K562 (cell line): Measurements from ENCODE around the gene MVB12B. TPM values are rescaled to one million over a fixed set of nuclear protein-coding genes. Genes with fewer than 3 reads are reported as not detected.

Source experiments
- ATAC-seq: fragments of 200-7000 bp; cut with Tn5 transposase; 3 replicates; pipeline ENCODE4 v1.9.1; 2020; ENCODE audit warnings: moderate library complexity
- BruUV-seq: library from RNA; stranded (reverse); fragments of 400-500 nt; replicated peaks from 2 replicates; lab custom pipeline; 2021; lab: Mats Ljungman, UMichigan
- CTCF ChIA-PET: fragments of 300-600 bp; formaldehyde crosslinking; extraction: SDS; loops from one replicate; lab custom pipeline; 2021; ENCODE audit warnings: low intra/inter-chr PET ratio; lab: Yijun Ruan, JAX
- POLR2A ChIA-PET: fragments of 300-600, 350-650 bp; sonication (Branson Sonifier 250); formaldehyde crosslinking; extraction: SDS; loops from one replicate; lab custom pipeline; 2021; ENCODE audit warnings: antibody characterized with exemption, inconsistent platforms; lab: Yijun Ruan, JAX
- DNase-seq, 4 experiments: peaks; one replicate each; pipeline versions ENCODE4 v3.0.0 to v3.0.0-alpha.2; 2011 to 2018; ENCODE audit warnings: low spot score in 3 of 4, mixed read lengths in 3 of 4; ENCODE audit errors: extremely low read depth in 1 of 4
- FAIRE-seq: peaks from 2 replicates; lab custom pipeline; 2011; peaks lifted over from hg19 to GRCh38; lab: Jason Lieb, UNC
- H2AFZ ChIP-seq: 2 replicates; pipeline ENCODE4 v1.6.0; 2011; ENCODE audit warnings: low read depth, low read length, control low read depth, inconsistent platforms
- H3K27ac ChIP-seq: fragments of 200-600 bp; 3 replicates; pipeline ENCODE4 v1.8.0; 2011; ENCODE audit warnings: low read depth, mild to moderate bottlenecking, control low read depth, inconsistent platforms, low read length, moderate library complexity, mixed read lengths; ENCODE audit errors: extremely low read depth
- H3K27me3 ChIP-seq, 2 experiments: fragments of 300-600 bp in 1 of 2; 2 replicates in 1 of 2; 3 replicates in 1 of 2; pipeline versions ENCODE4 v1.6.0 to v1.8.0; 2011; ENCODE audit warnings: inconsistent platforms in 2 of 2, low read length in 2 of 2, mild to moderate bottlenecking in 1 of 2, mixed read lengths in 1 of 2, moderate library complexity in 1 of 2; ENCODE audit not compliant: control insufficient read depth in 2 of 2, insufficient read depth in 2 of 2
- H3K36me3 ChIP-seq: fragments of 300-600 bp; 3 replicates; pipeline ENCODE4 v1.8.0; 2011; ENCODE audit warnings: mild to moderate bottlenecking, low read length, inconsistent platforms; ENCODE audit not compliant: control insufficient read depth, insufficient read depth
- H3K4me1 ChIP-seq, 2 experiments: fragments of 200-600 bp in 1 of 2; replicated peaks in 1 of 2; 2 replicates in 1 of 2; 3 replicates in 1 of 2; pipeline versions ENCODE4 v1.5.1 to v1.8.0; 2011; ENCODE audit warnings: inconsistent platforms in 2 of 2, low read length in 2 of 2, mild to moderate bottlenecking in 1 of 2, mixed read lengths in 1 of 2, moderate library complexity in 1 of 2; ENCODE audit not compliant: control insufficient read depth in 2 of 2, insufficient read depth in 2 of 2
- H3K4me2 ChIP-seq: 2 replicates; pipeline ENCODE4 v1.6.1; 2011; ENCODE audit warnings: low read length, control low read depth, inconsistent platforms, mixed read lengths; ENCODE audit not compliant: insufficient read depth
- H3K4me3 ChIP-seq: fragments of 200-600 bp; sonication (generic), shearing (Covaris generic); 2 replicates; pipeline ENCODE4 v1.5.1; 2016; ENCODE audit warnings: control low read depth, inconsistent platforms
- H3K79me2 ChIP-seq: fragments of 200-600 bp; 3 replicates; pipeline ENCODE4 v1.8.0; 2011; ENCODE audit warnings: low read length, inconsistent platforms; ENCODE audit not compliant: control insufficient read depth, insufficient read depth
- H3K9ac ChIP-seq, 2 experiments: 2 replicates each; pipeline versions ENCODE4 v1.6.0 to v1.6.1; 2011; ENCODE audit warnings: low read depth in 2 of 2, low read length in 2 of 2, control low read depth in 1 of 2, inconsistent platforms in 1 of 2, mild to moderate bottlenecking in 1 of 2, mixed read lengths in 1 of 2; ENCODE audit not compliant: insufficient read depth in 1 of 2
- H3K9me1 ChIP-seq: one replicate; pipeline ENCODE4 v1.6.0; 2011; ENCODE audit warnings: inconsistent platforms, mild to moderate bottlenecking, low read length, moderate library complexity; ENCODE audit not compliant: control insufficient read depth, insufficient read depth
- H3K9me3 ChIP-seq: replicated peaks from 2 replicates; pipeline ENCODE4 v1.5.1; 2011; ENCODE audit warnings: low read depth, low read length, inconsistent platforms; ENCODE audit not compliant: control insufficient read depth, insufficient read depth
- H4K20me1 ChIP-seq: replicated peaks from 2 replicates; pipeline ENCODE4 v1.6.1; 2011; ENCODE audit warnings: low read length, inconsistent platforms, mixed read lengths; ENCODE audit not compliant: control insufficient read depth, insufficient read depth
- CHD4 ChIP-seq: fragments of 200-600 bp; sonication (generic); IDR thresholded peaks from 3 replicates; pipeline ENCODE4 v1.6.1; 2012; ENCODE audit warnings: low read depth, mild to moderate bottlenecking, mixed read lengths, low read length, inconsistent platforms; ENCODE audit not compliant: insufficient read depth, insufficient replicate concordance, poor library complexity, severe bottlenecking
- GATAD2A ChIP-seq: fragments of 450-650 bp; IDR thresholded peaks from 2 replicates; pipeline ENCODE4 v1.6.1; 2017
- KDM4B ChIP-seq, 2 experiments: fragments of 450-650 bp in 1 of 2; sonication (generic) in 1 of 2; IDR thresholded peaks; 2 replicates each; pipeline ENCODE4 v1.6.1; 2016 to 2017; ENCODE audit warnings: borderline replicate concordance in 2 of 2, antibody characterized with exemption in 1 of 2, low read depth in 1 of 2, mild to moderate bottlenecking in 1 of 2
- KLF6 ChIP-seq: fragments of 250-450 bp; sonication (Bioruptor Pico); IDR thresholded peaks from 2 replicates; pipeline ENCODE4 v1.4.0; 2020; ENCODE audit warnings: mild to moderate bottlenecking, moderate library complexity, borderline replicate concordance
- LARP7 ChIP-seq: fragments of 450-650 bp; IDR thresholded peaks from 2 replicates; pipeline ENCODE4 v1.6.1; 2016
- POLR2G ChIP-seq: fragments of 200-400 bp; formaldehyde crosslinking; IDR thresholded peaks from 2 replicates; pipeline ENCODE4 v1.6.1; 2017; ENCODE audit warnings: low read depth, mild to moderate bottlenecking, antibody characterized with exemption, low read length, moderate library complexity
- SRF ChIP-seq, 2 experiments: fragments of 250-450, 450-650 bp in 1 of 2; sonication (Bioruptor Pico) in 1 of 2; sonication (generic) in 1 of 2; formaldehyde crosslinking; IDR thresholded peaks; 2 replicates each; pipeline versions ENCODE4 v1.5.0 to v1.5.1; 2020 to 2022; ENCODE audit warnings: mild to moderate bottlenecking in 1 of 2, missing genetic modification reagents in 1 of 2
- ZNF766 ChIP-seq: fragments of 200-800 bp; sonication (Bioruptor generic); conservative IDR thresholded peaks from 2 replicates; pipeline ENCODE4 v1.6.1; 2016; ENCODE audit warnings: missing genetic modification characterization, missing compliant biosample characterization
- ZNF77 ChIP-seq: fragments of 250-450 bp; sonication (Bioruptor Pico); IDR thresholded peaks from 2 replicates; pipeline ENCODE4 v1.5.0; 2020
- ZNF785 ChIP-seq: fragments of 250-450 bp; sonication (Bioruptor Pico); IDR thresholded peaks from 2 replicates; pipeline ENCODE4 v1.4.0; 2020; ENCODE audit warnings: mild to moderate bottlenecking
- WGBS: fragments of 100-300 bp; shearing (Covaris generic); methylation state at CpG from one replicate; pipeline ENCODE4 v1.1.6; 2016; ENCODE audit warnings: low coverage, mixed read lengths; ENCODE audit not compliant: insufficient coverage; ENCODE audit errors: missing lambda C conversion rate; 5-methylcytosine and 5-hydroxymethylcytosine counted together
- in situ Hi-C: fragments of 300-500 bp; cut with MboI; formaldehyde crosslinking; loops from 4 replicates; pipeline ENCODE4 v1.15.0; 2018; ENCODE audit warnings: inconsistent platforms, mixed read lengths
- intact Hi-C: fragments of 100-400 bp; cut with micrococcal nuclease; formaldehyde crosslinking; loops from 2 replicates; pipeline ENCODE4 v1.14.2; 2022
- polyA plus RNA-seq, 8 experiments: library from polyadenylated mRNA; depleted of rRNA in 4 of 8; stranded (reverse) in 5 of 8; unstranded in 3 of 8; fragments of >200 nt; fragmentation: Nextera tagmentation in 2 of 8; fragmentation: Illumina TruSeq in 1 of 8; extraction: Ambion mirVana in 2 of 8; extraction: Trizol in 1 of 8; gene quantifications; 2 replicates each; pipeline versions ENCODE4 v1.2.1 to v1.2.3, GENCODE V29; 2011 to 2014; ENCODE audit warnings: inconsistent platforms in 1 of 8, missing spikeins in 1 of 8
- total RNA-seq, 7 experiments: library from RNA; depleted of rRNA in 6 of 7; stranded (reverse); fragments of >200 nt in 6 of 7; fragmentation: Illumina TruSeq in 2 of 7; extraction: Trizol in 2 of 7; gene quantifications; 2 replicates each; pipeline versions ENCODE4 v1.2.1 to v1.2.3, GENCODE V29; 2011 to 2021; ENCODE audit warnings: low replicate concordance in 1 of 7
- TF ChIP-seq, protein P1 (sequence below): sonication (generic); formaldehyde crosslinking; IDR thresholded peaks from 2 replicates; pipeline ENCODE4 v1.8.0; 2022; ENCODE audit warnings: missing genetic modification reagents, mild to moderate bottlenecking, borderline replicate concordance
- TF ChIP-seq, protein P2 (sequence below): fragments of 450-650 bp; formaldehyde crosslinking; IDR thresholded peaks from 2 replicates; pipeline ENCODE4 v1.4.0; 2022; ENCODE audit warnings: missing genetic modification characterization
- TF ChIP-seq, protein P3 (sequence below): fragments of 250-450 bp; sonication (Bioruptor Pico); IDR thresholded peaks from 2 replicates; pipeline ENCODE4 v1.8.0; 2021; ENCODE audit warnings: mild to moderate bottlenecking, moderate library complexity

Gene MVB12B
- total and polyA plus RNA-seq, 9 of the 15 experiments (the other 6 are each of a cell fraction or from before 2014, with no cell fraction given), result not detected

DNA sequence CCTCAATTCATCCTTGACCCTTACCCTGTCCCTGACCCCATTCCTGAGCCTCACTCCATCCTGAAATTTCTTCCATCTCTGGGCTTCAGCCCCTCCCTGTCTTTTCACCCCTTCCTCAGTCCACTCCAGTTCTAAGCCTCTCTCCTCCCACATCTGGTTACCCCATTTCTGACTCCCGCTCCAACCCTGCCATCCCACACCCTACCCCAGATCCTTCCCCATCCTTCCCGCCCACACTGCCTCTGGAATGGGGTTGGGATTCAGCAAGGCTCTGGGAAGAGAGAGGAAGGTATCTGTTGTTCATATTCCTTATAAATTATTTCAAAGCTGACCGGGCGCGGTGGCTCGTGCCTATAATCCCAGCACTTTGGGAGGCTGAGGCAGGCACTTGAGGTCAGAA lies 29.9 kb upstream of the MVB12B start (continued):
- TF ChIP-seq, protein P1, sequence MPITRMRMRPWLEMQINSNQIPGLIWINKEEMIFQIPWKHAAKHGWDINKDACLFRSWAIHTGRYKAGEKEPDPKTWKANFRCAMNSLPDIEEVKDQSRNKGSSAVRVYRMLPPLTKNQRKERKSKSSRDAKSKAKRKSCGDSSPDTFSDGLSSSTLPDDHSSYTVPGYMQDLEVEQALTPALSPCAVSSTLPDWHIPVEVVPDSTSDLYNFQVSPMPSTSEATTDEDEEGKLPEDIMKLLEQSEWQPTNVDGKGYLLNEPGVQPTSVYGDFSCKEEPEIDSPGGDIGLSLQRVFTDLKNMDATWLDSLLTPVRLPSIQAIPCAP (CRISPR knock-in tag), result no peak
- TF ChIP-seq LARP7, result no peak
- TF ChIP-seq SRF (CRISPR knock-in tag; IDR thresholded peaks at IDR 0.05), result no peak

DNA sequence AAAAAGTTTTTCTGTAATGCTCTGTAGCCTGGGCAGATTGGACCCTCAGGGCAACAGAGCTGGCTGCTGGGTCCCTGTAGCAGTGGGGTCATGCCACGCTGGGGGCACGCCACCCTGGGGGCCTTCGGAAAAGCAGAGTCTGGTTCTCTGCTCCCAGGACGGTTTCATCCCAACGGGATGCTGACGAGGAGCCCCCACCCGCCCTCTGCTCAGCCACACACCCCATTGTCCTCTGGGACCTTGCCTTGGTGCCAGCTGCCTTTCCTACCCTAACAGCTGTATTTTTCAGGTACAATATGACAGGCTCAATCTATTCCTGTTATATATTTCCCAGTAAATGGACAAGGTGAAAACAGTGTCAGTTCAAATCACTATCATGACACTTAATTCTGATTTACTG lies 29.0 kb upstream of the MVB12B start:
- no peak overlapping the region for H2AFZ ChIP-seq
- H3K9ac ChIP-seq, result no peak overlapping the region
- intact Hi-C loops (no loop called here), in situ Hi-C loops (no loop called here)
- POLR2A ChIA-PET, result no interaction called here
- 2% methylated on average over 7 of the region's 7 CpGs for WGBS
- H3K27ac ChIP-seq, result no peak overlapping the region
- H3K79me2 ChIP-seq, result no peaks in the 10 kb centered on the region
- no peak overlapping the region for H3K4me2 ChIP-seq
- H3K27me3 ChIP-seq, result peaks cover 0 to 22% of the 10 kb centered on the region in 2 experiments; a peak in 3 of 5 replicates
- no peak for DNase-seq
- FAIRE-seq, result no peak
- no peaks in the 10 kb centered on the region for H3K9me3 ChIP-seq
- no peak overlapping the region for H3K4me3 ChIP-seq
- no TSS peak for BruUV-seq
- H3K4me1 ChIP-seq, result peaks cover 0 to 5% of the 10 kb centered on the region in 2 experiments; a peak in 1 of 5 replicates
- H3K9me1 ChIP-seq, result no peaks in the 10 kb centered on the region
- peaks cover 4% of the 10 kb centered on the region; the same call in 1 of the 2 replicates for H4K20me1 ChIP-seq
- CTCF ChIA-PET, result no interaction called here
- H3K36me3 ChIP-seq, result no peaks in the 10 kb centered on the region
- TF ChIP-seq ZNF785 (CRISPR knock-in tag), result no peak
- TF ChIP-seq, protein P2, sequence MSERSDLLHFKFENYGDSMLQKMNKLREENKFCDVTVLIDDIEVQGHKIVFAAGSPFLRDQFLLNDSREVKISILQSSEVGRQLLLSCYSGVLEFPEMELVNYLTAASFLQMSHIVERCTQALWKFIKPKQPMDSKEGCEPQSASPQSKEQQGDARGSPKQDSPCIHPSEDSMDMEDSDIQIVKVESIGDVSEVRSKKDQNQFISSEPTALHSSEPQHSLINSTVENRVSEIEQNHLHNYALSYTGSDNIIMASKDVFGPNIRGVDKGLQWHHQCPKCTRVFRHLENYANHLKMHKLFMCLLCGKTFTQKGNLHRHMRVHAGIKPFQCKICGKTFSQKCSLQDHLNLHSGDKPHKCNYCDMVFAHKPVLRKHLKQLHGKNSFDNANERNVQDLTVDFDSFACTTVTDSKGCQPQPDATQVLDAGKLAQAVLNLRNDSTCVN (CRISPR knock-in tag), result no peak
- no peak for TF ChIP-seq ZNF77
- TF ChIP-seq, protein P3, sequence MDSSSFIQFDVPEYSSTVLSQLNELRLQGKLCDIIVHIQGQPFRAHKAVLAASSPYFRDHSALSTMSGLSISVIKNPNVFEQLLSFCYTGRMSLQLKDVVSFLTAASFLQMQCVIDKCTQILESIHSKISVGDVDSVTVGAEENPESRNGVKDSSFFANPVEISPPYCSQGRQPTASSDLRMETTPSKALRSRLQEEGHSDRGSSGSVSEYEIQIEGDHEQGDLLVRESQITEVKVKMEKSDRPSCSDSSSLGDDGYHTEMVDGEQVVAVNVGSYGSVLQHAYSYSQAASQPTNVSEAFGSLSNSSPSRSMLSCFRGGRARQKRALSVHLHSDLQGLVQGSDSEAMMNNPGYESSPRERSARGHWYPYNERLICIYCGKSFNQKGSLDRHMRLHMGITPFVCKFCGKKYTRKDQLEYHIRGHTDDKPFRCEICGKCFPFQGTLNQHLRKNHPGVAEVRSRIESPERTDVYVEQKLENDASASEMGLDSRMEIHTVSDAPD (CRISPR knock-in tag), result no peak
- TF ChIP-seq POLR2G, result no peak
- TF ChIP-seq ZNF766 (CRISPR knock-in tag), result no peak
- no peak for TF ChIP-seq KDM4B (IDR thresholded peaks at IDR 0.05; ENCODE audit: borderline replicate concordance in 2 of 2, low read depth in 1 of 2)
- TF ChIP-seq KLF6, result no peak
- TF ChIP-seq GATAD2A, result no peak
- TF ChIP-seq CHD4, result no peak
- TF ChIP-seq, all 486 proteins: peak for 0
- ATAC-seq, result no peak
